HL-60 (cell line): ENCODE results near the gene PANK2.

Experiments
- GABPA ChIP-seq: IDR thresholded peaks from 2 replicates; pipeline ENCODE4 v1.6.1; 2012; ENCODE audit warnings: low read depth
- POLR2AphosphoS5 ChIP-seq: IDR thresholded peaks from 2 replicates; pipeline ENCODE4 v1.6.1; 2012; ENCODE audit warnings: low read depth
- TF ChIP-seq, protein P1 (sequence below): IDR thresholded peaks from one replicate; pipeline ENCODE4 v1.5.1; 2011; ENCODE audit warnings: low read length, control low read depth, inconsistent platforms; ENCODE audit not compliant: insufficient read depth

GRCh38 chr20:3890398-3890751 lies 1.2 kb downstream of the PANK2 start:
- TF ChIP-seq GABPA = no peak
- TF ChIP-seq, protein P1, sequence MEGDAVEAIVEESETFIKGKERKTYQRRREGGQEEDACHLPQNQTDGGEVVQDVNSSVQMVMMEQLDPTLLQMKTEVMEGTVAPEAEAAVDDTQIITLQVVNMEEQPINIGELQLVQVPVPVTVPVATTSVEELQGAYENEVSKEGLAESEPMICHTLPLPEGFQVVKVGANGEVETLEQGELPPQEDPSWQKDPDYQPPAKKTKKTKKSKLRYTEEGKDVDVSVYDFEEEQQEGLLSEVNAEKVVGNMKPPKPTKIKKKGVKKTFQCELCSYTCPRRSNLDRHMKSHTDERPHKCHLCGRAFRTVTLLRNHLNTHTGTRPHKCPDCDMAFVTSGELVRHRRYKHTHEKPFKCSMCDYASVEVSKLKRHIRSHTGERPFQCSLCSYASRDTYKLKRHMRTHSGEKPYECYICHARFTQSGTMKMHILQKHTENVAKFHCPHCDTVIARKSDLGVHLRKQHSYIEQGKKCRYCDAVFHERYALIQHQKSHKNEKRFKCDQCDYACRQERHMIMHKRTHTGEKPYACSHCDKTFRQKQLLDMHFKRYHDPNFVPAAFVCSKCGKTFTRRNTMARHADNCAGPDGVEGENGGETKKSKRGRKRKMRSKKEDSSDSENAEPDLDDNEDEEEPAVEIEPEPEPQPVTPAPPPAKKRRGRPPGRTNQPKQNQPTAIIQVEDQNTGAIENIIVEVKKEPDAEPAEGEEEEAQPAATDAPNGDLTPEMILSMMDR = no peak
- TF ChIP-seq POLR2AphosphoS5 = no peak
